DOHH2 (cell line): ENCODE results near the gene IQSEC1.

Experiments
- EZH2phosphoT487 ChIP-seq: fragments of 200-600 bp; sonication (generic); IDR thresholded peaks from 2 replicates; pipeline ENCODE4 v1.6.1; 2017; ENCODE audit warnings: borderline replicate concordance, mild to moderate bottlenecking, antibody characterized with exemption, low read length, moderate library complexity, mixed read lengths
- TF ChIP-seq, protein P1 (sequence below): fragments of 200-600 bp; sonication (generic); IDR thresholded peaks from one replicate; pipeline ENCODE4 v1.5.1; 2014; ENCODE audit warnings: antibody characterized with exemption, mild to moderate bottlenecking, low read depth, low read length; ENCODE audit not compliant: poor library complexity, severe bottlenecking

DNA sequence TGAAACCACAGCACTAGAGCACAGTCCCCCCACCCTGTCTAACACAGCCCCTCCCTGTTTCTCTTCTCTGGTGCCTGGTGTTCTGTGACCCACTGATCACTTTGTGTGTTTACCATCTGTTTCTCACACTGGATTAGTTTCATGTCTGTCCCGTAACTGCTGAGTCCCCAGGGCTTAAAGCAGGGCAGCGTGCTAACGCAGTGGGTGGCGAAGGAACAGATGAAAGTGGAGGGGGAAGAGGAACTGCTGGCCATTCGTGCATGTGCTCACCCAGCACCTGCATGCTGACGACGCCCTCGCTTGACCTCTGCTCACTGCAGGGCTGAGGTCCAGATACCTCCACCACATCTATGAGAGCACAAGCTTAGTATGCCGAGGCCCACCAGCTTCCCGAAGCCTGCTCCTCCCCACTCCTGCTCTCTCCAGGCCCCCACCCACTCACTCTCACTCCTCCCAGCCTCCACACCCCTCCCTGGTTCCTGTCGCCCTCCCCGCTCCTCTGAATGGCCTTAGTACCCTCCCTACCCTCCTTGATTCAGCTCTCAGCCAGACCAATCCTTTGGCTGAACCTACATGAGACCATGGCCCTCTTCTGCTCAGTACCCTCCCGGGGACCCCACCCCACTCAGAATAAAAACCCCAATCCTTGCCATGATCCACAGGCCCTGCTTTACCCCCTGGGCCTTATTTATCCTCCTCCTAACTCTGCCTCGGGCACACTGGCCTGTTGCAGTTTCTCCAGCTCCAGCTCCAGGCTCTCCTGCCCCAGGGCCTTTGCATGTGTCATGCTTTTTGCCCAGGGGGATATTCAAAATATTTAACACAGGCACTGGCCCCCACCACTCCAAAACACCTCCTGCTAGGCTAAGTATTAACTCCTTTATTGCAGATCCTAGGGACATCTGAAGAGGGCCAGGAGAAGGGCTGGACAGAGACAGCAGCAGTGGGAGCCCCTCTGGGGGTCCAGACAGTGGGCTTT, 15.1 kb upstream of the IQSEC1 start:
- TF ChIP-seq, protein P1, sequence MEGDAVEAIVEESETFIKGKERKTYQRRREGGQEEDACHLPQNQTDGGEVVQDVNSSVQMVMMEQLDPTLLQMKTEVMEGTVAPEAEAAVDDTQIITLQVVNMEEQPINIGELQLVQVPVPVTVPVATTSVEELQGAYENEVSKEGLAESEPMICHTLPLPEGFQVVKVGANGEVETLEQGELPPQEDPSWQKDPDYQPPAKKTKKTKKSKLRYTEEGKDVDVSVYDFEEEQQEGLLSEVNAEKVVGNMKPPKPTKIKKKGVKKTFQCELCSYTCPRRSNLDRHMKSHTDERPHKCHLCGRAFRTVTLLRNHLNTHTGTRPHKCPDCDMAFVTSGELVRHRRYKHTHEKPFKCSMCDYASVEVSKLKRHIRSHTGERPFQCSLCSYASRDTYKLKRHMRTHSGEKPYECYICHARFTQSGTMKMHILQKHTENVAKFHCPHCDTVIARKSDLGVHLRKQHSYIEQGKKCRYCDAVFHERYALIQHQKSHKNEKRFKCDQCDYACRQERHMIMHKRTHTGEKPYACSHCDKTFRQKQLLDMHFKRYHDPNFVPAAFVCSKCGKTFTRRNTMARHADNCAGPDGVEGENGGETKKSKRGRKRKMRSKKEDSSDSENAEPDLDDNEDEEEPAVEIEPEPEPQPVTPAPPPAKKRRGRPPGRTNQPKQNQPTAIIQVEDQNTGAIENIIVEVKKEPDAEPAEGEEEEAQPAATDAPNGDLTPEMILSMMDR: no peak
- no peak for TF ChIP-seq EZH2phosphoT487
